ENCODE measurements around the gene TMEM250. TPM values are rescaled to one million over a fixed set of nuclear protein-coding genes. Genes with fewer than 3 reads are reported as not detected.
A peak's percentile ranks its signal among the peaks of the same experiment; 100 is the strongest.

TMEM250 gene
- total and polyA plus RNA-seq, 4 experiments from 2014 or later = 46.7 to 67.3 (median 53.9) TPM

DNA sequence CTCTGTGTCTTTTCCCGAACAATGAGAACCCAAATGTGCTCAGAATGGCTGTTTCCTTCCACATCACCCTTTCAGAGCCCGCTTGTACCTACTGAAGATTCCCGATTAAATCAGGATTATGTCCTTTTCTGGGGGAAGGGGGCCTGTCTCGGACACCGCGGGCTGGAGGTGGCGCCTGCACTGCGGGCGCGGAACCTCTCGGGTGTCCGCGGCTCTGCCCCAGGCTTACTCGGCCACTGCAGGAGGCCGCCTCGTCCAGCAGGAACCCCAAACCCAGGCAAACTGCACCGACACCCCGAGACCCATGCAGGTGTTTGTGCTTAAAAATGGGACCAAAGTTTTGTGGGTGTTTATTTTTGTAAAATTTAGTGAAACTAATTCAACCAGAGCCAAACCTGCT is 8.6 kb upstream of the TMEM250 start:
- intact Hi-C loops (cut with micrococcal nuclease) = no loop called here
- no peak overlapping the region for H3K4me3 ChIP-seq (ENCODE audit: low read length in 2 of 2)
- Mint-ChIP-seq H3K9me3 (no peaks in the 10 kb centered on the region), H3K27ac (no peak overlapping the region), H3K4me3 (no peak overlapping the region), H3K36me3 (no peaks in the 10 kb centered on the region), H3K4me1 (peaks cover 0 to 4% (median under 1%) of the 10 kb centered on the region in 4 donors), H3K27me3 (peaks cover 11 to 17% of the 10 kb centered on the region in 2 donors)
- no peak overlapping the region for H3K27ac ChIP-seq (ENCODE audit: low read depth, low read length)
- DNase-seq = no peak
- POLR2A ChIA-PET (ENCODE audit: partially characterized antibody) = no interaction called here
- peaks cover 8% of the 10 kb centered on the region for H3K4me1 ChIP-seq (ENCODE audit: insufficient read depth, low read length)
- no peaks in the 10 kb centered on the region for H3K9me3 ChIP-seq (ENCODE audit: control insufficient read depth in 1 of 2, low read length in 2 of 2)
- no peaks in the 10 kb centered on the region for H3K36me3 ChIP-seq (ENCODE audit: insufficient read depth, low read length)
- no peaks in the 10 kb centered on the region for H3K27me3 ChIP-seq (ENCODE audit: insufficient read depth, low read length)
- CTCF ChIA-PET (ENCODE audit: partially characterized antibody) = interaction anchor here (1.2 kb wide), 1 partner anchor 159 kb away, joined by 3 read pairs; no protein-coding TSS in a partner anchor

- POLR2A ChIA-PET (ENCODE audit: partially characterized antibody) = no interaction called here
These were observed 6.5 kb upstream of the TMEM250 start for GRCh38 chr9:136124976-136125692.

DNA sequence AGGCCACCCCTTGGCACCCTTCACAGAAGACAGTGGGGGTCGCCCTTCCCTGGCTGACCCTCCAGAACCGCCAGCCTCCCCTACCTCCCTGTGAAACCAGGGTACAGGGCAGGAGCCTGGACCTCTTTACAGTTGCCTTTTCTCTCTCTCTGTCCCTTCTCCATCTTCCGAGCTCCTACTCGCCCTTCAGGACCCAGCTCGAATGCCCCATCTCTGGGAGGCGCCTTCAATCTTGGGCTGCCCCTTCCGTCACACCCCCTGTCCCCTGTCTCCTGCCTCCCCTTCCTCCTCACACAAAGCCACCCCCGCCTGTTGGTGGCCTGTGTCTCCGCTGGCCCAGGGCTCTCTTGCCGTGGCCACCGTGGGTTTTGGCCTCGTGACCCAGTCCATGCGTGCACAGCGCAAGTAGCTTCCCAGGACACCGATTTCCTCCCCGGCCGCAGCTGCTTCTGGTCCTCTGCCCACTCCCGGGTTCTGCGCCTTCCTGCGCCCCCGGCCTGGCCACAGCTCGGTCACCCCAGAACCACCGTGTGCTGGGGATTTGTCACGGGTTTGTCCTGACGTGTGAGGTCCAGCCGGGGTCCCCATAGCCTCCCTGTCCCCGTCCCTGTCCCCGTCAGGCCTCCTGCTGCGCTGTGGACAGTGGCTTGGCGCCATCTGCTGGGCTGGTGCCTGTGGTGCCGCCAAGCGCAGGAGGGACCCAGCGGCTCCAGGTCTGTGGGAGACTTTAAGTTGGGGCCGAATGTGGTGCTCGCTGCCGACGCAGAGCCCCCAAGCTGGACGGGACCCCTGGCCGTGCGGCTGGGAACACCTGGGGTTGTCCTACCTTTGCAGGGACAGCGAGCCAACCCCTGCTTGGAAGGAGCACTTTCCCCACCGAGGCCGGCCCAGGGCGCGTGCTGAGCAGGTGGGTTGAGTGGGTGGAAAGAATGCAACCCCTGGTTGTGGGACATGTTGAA is 4.0 kb upstream of the TMEM250 start:
- no peaks in the 10 kb centered on the region for H3K36me3 ChIP-seq (ENCODE audit: insufficient read depth, low read length)
- Mint-ChIP-seq H3K36me3 (peaks cover 0 to 1% of the 10 kb centered on the region in 2 donors), H3K9me3 (no peaks in the 10 kb centered on the region), H3K4me3 (no peak overlapping the region), H3K27ac (peak overlapping the region in 1 of 7 donors; percentile 18), H3K4me1 (peaks cover 0 to 5% (median 3%) of the 10 kb centered on the region in 4 donors), H3K27me3 (peaks cover 2 to 5% of the 10 kb centered on the region in 2 donors)
- H3K4me1 ChIP-seq (ENCODE audit: insufficient read depth, low read length) = peaks cover 18% of the 10 kb centered on the region
- intact Hi-C loops (cut with micrococcal nuclease) = loop anchor here (1.0 kb wide), 2 partner anchors 33 to 155 kb away; no protein-coding TSS in a partner anchor
- ChIA-PET CTCF (ENCODE audit: partially characterized antibody) (interaction anchor here (0.8 to 5.7 kb wide), 20 partner anchors 9 to 268 kb away, joined by 3 to 75 read pairs (median 5); partner anchors contain the start of gene UBAC1), POLR2A (ENCODE audit: partially characterized antibody) (interaction anchor here (1.0 to 2.4 kb wide), 4 partner anchors 13 to 155 kb away, joined by 6 to 13 read pairs (median 8); partner anchors contain the start of gene NACC2)
- H3K4me3 ChIP-seq (ENCODE audit: low read length in 2 of 2) = no peak overlapping the region
- H3K27me3 ChIP-seq (ENCODE audit: insufficient read depth, low read length) = no peaks in the 10 kb centered on the region
- DNase-seq = peak; percentile 63 to 72 (median 69)
- H3K9me3 ChIP-seq (ENCODE audit: control insufficient read depth in 1 of 2, low read length in 2 of 2) = no peaks in the 10 kb centered on the region
- no peak overlapping the region for H3K27ac ChIP-seq (ENCODE audit: low read depth, low read length)

More at GRCh38 chr9:136124976-136125692, 6.5 kb upstream of the TMEM250 start:
- Mint-ChIP-seq H3K4me1 (peaks cover 0 to 4% (median under 1%) of the 10 kb centered on the region in 4 donors), H3K27ac (peak overlapping the region in 1 of 7 donors; percentile 87), H3K36me3 (no peaks in the 10 kb centered on the region), H3K27me3 (peaks cover 7 to 9% of the 10 kb centered on the region in 2 donors), H3K9me3 (no peaks in the 10 kb centered on the region), H3K4me3 (no peak overlapping the region)
- no peaks in the 10 kb centered on the region for H3K27me3 ChIP-seq (ENCODE audit: insufficient read depth, low read length)
- CTCF ChIA-PET (ENCODE audit: partially characterized antibody) = interaction anchor here (5.7 kb wide), 1 partner anchor 35 kb away, joined by 75 read pairs; no protein-coding TSS in a partner anchor
- peaks cover 8% of the 10 kb centered on the region for H3K4me1 ChIP-seq (ENCODE audit: insufficient read depth, low read length)
- H3K27ac ChIP-seq (ENCODE audit: low read depth, low read length) = no peak overlapping the region
- H3K36me3 ChIP-seq (ENCODE audit: insufficient read depth, low read length) = no peaks in the 10 kb centered on the region
- H3K4me3 ChIP-seq (ENCODE audit: low read length in 2 of 2) = no peak overlapping the region
- H3K9me3 ChIP-seq (ENCODE audit: control insufficient read depth in 1 of 2, low read length in 2 of 2) = no peaks in the 10 kb centered on the region
- no peak for DNase-seq
- intact Hi-C loops (cut with micrococcal nuclease) = no loop called here

DNA sequence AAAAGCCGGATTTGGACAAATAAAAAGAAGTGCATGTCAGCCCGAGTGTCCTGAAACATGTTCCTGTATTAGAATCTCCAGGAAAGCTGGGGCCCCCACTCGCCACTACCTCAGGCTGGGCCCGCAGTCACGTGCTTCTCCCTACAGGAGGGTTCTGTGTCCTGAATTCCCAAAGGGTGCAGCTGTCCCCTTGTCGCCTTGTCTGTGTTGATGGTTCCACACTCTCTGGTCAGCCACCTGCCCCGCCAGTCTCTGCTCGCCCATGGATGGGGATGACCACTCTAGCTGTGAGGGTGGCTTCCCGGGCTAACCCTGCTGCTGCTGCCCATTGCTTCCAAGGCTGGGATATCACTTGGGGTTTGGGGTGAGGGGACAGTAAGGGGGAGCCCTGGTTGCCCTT is 3.1 kb upstream of the TMEM250 start:
- ChIA-PET CTCF (ENCODE audit: partially characterized antibody) (interaction anchor here (0.7 to 5.7 kb wide), 19 partner anchors 10 to 267 kb away, joined by 3 to 75 read pairs (median 5); partner anchors contain the start of gene UBAC1), POLR2A (ENCODE audit: partially characterized antibody) (interaction anchor here (0.9 to 2.4 kb wide), 4 partner anchors 26 to 154 kb away, joined by 4 to 13 read pairs (median 8); partner anchors contain the start of gene NACC2)
- H3K4me1 Mint-ChIP-seq = peaks cover 0 to 11% (median 3%) of the 10 kb centered on the region in 4 donors
- intact Hi-C loops (cut with micrococcal nuclease) = no loop called here
- no peak overlapping the region for H3K27ac ChIP-seq (ENCODE audit: low read depth, low read length)
- H3K4me3 ChIP-seq (ENCODE audit: low read length in 2 of 2) = no peak overlapping the region
- peak overlapping the region in 1 of 7 donors; percentile 48 for H3K27ac Mint-ChIP-seq
- DNase-seq = no peak
- no peak overlapping the region for H3K4me3 Mint-ChIP-seq
- no peaks in the 10 kb centered on the region for H3K9me3 ChIP-seq (ENCODE audit: control insufficient read depth in 1 of 2, low read length in 2 of 2)
- H3K9me3 Mint-ChIP-seq = no peaks in the 10 kb centered on the region
- no peaks in the 10 kb centered on the region for H3K36me3 ChIP-seq (ENCODE audit: insufficient read depth, low read length)
- peaks cover 0 to 1% of the 10 kb centered on the region in 2 donors for H3K36me3 Mint-ChIP-seq
- no peaks in the 10 kb centered on the region for H3K27me3 ChIP-seq (ENCODE audit: insufficient read depth, low read length)
- peaks cover 2 to 5% of the 10 kb centered on the region in 2 donors for H3K27me3 Mint-ChIP-seq
- peaks cover 27% of the 10 kb centered on the region for H3K4me1 ChIP-seq (ENCODE audit: insufficient read depth, low read length)

DNA sequence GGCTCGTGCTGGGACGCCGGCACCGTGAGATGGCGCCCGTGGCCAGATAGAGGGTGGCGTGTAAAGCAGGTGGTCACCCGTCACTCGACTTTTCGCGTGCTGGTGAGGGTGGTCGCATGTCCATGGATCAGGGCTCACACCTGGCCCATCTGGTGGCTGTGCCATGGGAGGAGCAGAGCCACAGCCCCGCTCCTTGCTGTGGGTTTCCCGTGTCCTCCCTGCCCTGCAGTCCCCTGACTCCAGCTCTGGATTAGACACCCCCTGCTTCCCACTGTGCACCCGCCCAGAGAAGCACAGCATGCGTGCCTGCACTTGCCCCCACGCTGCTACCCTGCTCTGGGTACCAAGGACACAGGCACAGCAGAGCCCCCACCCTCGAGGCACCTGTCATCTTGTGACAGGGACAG is 1.8 kb upstream of the TMEM250 start:
- peak in 1 of 5 donors; percentile 36 for DNase-seq
- peak overlapping the region in 5 of 8 donors; percentile 25 to 82 (median 67) for H3K4me3 Mint-ChIP-seq
- peaks cover 2 to 3% of the 10 kb centered on the region in 2 donors for H3K27me3 Mint-ChIP-seq
- intact Hi-C loops (cut with micrococcal nuclease) = no loop called here
- H3K4me3 ChIP-seq (ENCODE audit: low read length in 2 of 2) = no peak overlapping the region
- H3K27ac Mint-ChIP-seq = peak overlapping the region in 3 of 7 donors; percentile 8 to 75 (median 52)
- no peaks in the 10 kb centered on the region for H3K9me3 Mint-ChIP-seq
- no peaks in the 10 kb centered on the region for H3K9me3 ChIP-seq (ENCODE audit: control insufficient read depth in 1 of 2, low read length in 2 of 2)
- H3K4me1 ChIP-seq (ENCODE audit: insufficient read depth, low read length) = peaks cover 28% of the 10 kb centered on the region
- peaks cover 7% of the 10 kb centered on the region for H3K36me3 ChIP-seq (ENCODE audit: insufficient read depth, low read length)
- H3K27ac ChIP-seq (ENCODE audit: low read depth, low read length) = no peak overlapping the region
- ChIA-PET CTCF (ENCODE audit: partially characterized antibody) (interaction anchor here (0.5 to 5.7 kb wide), 6 partner anchors 10 to 514 kb away, joined by 3 to 75 read pairs (median 12); no protein-coding TSS in a partner anchor), POLR2A (ENCODE audit: partially characterized antibody) (interaction anchor here (1.0 to 5.8 kb wide), 3 partner anchors 13 to 141 kb away, joined by 3 to 67 read pairs (median 58); partner anchors contain the start of gene NACC2)
- peaks cover 0 to 15% (median 3%) of the 10 kb centered on the region in 4 donors for H3K4me1 Mint-ChIP-seq
- no peaks in the 10 kb centered on the region for H3K27me3 ChIP-seq (ENCODE audit: insufficient read depth, low read length)
- peaks cover 0 to 1% of the 10 kb centered on the region in 2 donors for H3K36me3 Mint-ChIP-seq

DNA sequence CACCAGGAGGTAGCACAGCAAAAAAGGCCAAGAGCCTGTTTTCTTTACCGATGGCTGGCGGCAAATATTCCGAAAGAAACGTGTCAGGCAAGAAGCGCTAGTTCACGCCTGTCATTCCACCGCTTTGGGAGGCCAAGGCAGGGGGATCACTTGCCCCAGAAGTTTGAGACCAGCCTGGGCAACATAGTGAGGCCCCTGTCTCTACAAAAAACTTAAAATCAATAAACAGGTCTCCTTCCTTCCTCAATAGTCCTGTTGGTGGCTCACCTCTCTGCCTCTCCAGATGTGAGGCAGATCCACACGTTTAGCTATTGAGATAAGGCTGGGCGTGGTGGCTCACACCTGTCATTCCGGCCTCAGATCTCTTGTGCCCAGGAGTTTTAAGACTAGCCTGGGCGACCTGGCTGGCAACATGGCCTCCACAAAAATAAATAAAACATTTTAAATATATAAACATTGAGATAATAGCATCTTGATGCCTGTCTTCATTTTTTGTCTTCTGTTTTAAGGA is 1.3 kb upstream of the TMEM250 start:
- peak in 1 of 5 donors; percentile 26 for DNase-seq
- POLR2A ChIA-PET (ENCODE audit: partially characterized antibody) = interaction anchor here (1.0 to 5.8 kb wide), 3 partner anchors 12 to 141 kb away, joined by 3 to 67 read pairs (median 58); partner anchors contain the start of gene NACC2
- intact Hi-C loops (cut with micrococcal nuclease) = loop anchor here (10.0 kb wide), 1 partner anchor 125 kb away; the partner anchor contains the start of gene QSOX2

More for the DNA sequence above, 1.3 kb upstream of the TMEM250 start:
- Histone ChIP-seq H3K27ac (ENCODE audit: low read depth, low read length) (peak overlapping the region; percentile 87), H3K9me3 (ENCODE audit: control insufficient read depth in 1 of 2, low read length in 2 of 2) (no peaks in the 10 kb centered on the region), H3K4me3 (ENCODE audit: low read length in 2 of 2) (peak overlapping the region in 1 of 2 donors; percentile 75), H3K27me3 (ENCODE audit: insufficient read depth, low read length) (no peaks in the 10 kb centered on the region), H3K36me3 (ENCODE audit: insufficient read depth, low read length) (peaks cover 12% of the 10 kb centered on the region), H3K4me1 (ENCODE audit: insufficient read depth, low read length) (peaks cover 28% of the 10 kb centered on the region)
- Mint-ChIP-seq H3K36me3 (peaks cover 0 to 1% of the 10 kb centered on the region in 2 donors), H3K4me1 (peaks cover 1 to 20% (median 3%) of the 10 kb centered on the region in 4 donors), H3K27ac (peak overlapping the region; percentile 50 to 88 (median 77)), H3K9me3 (no peaks in the 10 kb centered on the region), H3K4me3 (peak overlapping the region; percentile 67 to 82 (median 72)), H3K27me3 (peaks cover under 1 to 2% of the 10 kb centered on the region in 2 donors)
- CTCF ChIA-PET (ENCODE audit: partially characterized antibody) = interaction anchor here (0.6 to 5.7 kb wide), 3 partner anchors 10 to 153 kb away, joined by 3 to 75 read pairs (median 64); no protein-coding TSS in a partner anchor

All from CD4-positive, alpha-beta memory T cell (primary cell).